Renal cortical epithelial cell (primary cell): ENCODE measurements around the gene CPLX1. TPM values are rescaled to one million over a fixed set of nuclear protein-coding genes. Genes with fewer than 3 reads are reported as not detected.
"Not testable (repeated sequence)": the region's sequence is repeated elsewhere in the genome, so short reads cannot be mapped to it uniquely, and the experiment has no call there.

Experiments used
- DNase-seq: peaks from one replicate; pipeline ENCODE4 v3.0.0-alpha.2; 2011; ENCODE audit warnings: low read depth
- total RNA-seq: library from RNA; depleted of rRNA; stranded (reverse); fragments of >200 nt; gene quantifications from 2 replicates; pipeline ENCODE4 v1.2.3, GENCODE V29; 2014

The CPLX1 gene
- total RNA-seq, 1 donor from 2014 or later: 0.15 TPM

DNA sequence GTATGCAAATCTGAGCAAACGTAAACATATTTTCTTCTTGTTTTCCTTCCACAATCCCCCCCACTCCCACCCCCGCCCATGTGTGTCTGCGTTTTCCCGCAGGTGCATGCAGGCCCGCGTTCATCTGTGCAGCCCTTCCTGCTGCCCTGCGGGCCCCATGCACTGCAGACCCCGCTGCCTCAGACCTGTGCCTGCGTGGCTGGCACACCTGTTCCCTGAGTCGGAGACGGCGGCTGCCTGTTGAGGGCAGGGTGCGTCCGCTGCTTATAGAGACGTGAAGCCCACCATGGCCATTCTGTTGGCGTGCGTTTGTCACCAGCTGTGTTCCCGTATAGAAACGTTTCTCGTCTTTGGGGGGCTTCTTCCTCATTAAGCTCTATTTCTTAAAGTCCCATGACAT, 68.8 kb downstream of the CPLX1 start:
- DNase-seq: no peak

DNA sequence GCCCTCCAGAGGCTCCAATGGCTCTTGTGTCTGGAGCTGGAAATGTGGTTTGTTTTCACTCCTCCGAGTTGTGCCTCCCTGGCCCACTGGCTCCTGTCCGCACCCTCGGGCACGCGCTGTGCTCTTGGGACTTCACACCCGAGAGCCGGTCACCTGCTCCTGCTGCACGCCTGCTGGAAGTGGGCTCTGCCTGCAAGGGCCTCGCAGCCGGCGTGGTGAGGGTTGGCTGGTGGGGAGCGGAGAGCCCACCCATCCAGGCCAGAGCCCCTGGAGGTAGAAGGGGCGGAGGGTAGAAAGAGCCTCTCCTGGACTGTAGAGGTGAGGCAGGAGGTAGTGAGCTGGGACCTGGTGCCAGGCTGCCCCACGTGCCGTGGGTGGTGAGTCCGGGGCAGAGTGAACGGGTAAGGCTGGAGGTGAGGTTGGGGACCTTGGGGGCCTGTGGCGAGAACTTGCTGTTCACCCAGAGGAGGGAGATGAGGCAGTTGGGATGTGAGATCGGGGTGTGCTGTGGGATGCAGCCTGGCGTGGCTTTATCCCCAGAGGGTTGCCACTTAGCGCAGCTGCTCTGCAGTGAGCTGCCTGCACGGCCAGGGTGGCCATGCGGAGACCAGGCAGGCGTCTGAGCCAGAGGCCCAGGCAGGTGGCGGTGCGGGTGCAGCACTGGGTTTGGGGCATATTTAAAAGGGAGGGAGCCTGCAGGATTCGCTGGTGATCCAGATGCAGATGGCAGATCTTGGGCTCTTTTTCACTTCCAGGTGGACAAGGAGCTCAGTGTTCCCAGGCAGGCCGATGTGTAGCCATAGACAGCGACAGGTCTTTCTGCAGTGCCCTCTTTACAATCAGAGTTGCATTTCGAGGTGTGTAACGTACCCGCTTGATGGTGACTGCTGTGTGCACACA, 71.5 kb downstream of the CPLX1 start:
- no peak for DNase-seq

DNA sequence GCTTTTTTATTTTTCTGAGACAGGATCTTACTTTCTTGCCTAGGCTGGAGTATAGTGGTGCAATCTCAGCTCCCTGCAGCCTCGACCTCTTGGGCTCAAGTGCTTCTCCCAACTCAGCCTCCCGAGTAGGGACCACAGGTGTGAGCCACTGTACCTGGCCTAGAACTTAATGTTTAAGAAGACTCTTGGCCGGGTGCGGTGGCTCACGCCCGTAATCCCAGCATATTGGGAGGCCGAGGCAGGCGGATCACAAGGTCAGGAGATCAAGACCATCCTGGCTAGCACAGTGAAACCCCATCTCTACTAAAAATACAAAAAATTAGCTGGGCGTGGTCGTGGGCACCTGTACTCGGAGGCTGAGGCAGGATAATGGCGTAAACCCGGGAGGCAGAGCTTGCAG, 72.7 kb downstream of the CPLX1 start:
- not testable (repeated sequence) for DNase-seq

DNA sequence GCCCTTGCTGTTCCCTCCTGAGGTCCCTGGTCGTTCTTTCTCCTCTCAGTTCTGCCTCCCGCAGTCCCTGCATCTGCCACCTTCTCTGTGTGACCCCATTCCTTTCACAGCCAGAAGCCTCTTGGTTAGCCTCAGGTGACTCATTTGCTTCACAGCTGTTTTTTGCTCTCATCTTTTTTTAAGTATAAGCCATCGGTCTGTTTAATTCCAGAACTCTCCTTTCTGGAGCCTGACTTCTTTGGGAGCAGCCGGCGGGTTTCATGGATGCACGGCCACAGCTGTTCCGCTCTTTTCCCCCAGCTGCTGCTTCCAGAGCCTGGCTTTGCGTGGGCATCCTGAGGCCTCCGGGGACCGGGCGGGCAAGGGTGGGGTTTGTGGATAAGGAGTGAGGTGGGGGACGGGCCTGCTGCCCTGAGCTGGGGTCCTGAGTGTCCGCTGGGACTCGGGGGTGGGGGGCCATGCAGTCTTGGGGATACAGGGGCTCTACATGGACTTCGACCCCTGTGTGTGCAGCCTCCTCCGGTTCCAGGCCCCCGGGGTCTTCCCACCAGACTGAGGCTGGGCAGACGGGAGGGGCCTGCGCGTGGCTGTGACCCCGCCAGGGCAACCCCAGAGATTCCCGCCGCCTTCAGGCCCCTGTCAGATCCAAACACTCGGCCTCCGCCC, 73.6 kb downstream of the CPLX1 start:
- no peak for DNase-seq

DNA sequence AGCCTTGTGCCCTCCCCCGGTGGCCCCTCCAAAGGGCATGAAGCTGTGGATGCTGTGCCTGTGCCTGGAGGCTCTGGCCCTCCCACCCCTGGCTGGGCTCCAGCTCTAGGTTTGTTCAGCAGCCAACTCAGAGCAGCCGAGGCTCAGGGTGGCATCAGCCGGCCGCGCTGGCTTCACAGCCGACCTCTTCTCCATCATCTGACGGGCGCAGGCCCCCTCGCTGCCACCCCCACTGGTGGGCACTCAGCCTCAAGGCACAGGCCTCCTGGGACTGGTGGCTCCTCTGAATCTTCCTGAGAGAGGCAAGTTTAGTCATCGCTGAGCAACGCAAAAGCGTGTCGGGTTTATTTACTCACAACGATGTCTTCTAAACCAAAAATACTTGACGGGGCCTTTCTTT, 74.3 kb downstream of the CPLX1 start:
- DNase-seq: no peak

DNA sequence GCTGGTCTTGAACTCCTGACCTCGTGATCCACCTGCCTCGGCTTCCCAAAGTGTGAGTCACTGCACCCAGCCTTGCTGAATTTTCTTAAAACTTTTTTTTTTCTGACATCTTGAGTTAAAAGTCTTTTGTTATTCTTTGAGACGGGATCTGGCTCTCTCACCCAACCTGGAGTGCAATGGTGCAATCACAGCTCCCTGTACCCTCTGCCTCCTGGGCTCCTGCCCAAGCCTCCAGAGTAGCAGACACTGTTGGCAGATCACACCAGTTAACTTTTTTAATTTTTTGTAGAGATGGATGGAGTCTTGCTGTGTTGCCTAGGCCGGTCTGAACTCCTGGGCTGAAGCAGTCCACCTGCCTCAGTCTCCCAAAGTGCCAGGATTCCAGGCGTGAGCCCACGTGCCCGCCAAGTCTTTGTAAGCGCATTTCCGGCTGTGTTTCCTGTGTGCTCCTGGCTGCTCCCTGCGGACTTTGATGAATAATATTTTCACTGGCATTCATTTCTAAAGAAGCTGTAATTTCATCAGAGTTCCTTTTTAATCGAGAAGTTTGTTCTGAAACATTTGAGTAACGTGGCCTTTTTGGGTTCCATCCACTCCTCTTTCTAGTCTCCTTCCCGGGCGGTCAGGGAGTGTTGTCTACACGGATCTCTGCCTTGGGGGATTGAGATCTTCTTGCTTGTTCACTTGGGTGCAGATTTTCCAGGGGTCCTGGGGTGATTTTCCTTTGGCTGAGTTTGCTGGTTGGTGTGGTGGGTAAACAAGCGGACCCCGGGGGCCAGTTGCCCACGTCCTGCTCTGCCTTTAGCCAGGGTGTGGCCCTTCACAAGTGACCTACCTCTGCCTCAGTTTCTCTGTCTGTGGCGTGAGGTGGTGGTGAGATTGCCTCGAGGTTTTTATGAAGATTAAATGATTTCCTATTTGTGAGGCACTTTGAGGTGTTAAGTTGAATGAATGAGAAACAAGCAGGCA, 75.9 kb downstream of the CPLX1 start:
- no peak for DNase-seq

DNA sequence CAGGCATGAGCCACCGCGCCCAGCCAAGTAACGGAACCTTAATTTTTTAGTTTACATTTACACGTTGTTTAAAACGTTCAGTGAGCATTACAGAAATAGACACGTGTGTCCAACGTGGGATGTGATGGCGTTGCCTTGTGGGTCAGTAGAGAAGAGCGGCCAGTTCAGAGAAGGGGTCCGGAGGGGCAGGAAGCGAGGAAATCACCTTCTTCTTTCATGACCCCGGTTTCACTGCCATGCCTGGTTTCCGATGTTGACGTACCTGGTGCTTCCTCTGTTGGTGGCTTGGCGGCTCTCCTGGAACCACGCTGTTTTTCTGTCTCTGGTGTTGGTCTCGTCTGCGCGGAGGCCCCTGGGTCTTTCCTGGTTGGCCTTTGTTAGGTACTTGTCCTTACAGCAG, 77.5 kb downstream of the CPLX1 start:
- DNase-seq: no peak

DNA sequence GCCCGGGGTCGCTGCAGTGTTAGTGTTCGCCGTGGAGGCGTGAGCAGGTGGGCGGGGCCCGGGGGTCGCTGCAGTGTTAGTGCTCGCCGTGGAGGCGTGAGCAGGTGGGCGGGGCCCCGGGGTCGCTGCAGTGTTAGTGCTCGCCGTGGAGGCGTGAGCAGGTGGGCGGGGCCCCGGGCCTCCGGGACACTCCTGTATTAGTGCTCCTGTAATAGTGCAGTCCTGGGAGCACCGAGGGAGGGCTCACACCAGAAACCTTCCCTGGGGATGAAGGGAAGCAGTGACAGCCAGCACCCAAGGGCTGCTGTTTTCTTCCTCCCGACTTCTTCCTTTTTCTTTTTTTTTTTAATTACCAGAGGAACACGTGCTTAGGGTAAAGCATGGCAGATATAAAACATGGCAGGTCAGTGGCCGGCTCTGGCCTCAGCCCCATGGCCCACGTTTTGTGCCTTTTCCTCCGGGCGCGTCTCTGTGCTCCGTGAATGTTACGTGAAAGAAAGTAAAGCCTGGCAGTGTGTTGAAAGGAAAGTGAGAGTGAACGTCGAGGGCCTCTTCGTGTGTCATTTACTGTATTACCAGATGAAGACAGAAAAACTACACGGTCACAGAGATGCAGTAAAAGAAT, 78.3 kb downstream of the CPLX1 start:
- DNase-seq: no peak

DNA sequence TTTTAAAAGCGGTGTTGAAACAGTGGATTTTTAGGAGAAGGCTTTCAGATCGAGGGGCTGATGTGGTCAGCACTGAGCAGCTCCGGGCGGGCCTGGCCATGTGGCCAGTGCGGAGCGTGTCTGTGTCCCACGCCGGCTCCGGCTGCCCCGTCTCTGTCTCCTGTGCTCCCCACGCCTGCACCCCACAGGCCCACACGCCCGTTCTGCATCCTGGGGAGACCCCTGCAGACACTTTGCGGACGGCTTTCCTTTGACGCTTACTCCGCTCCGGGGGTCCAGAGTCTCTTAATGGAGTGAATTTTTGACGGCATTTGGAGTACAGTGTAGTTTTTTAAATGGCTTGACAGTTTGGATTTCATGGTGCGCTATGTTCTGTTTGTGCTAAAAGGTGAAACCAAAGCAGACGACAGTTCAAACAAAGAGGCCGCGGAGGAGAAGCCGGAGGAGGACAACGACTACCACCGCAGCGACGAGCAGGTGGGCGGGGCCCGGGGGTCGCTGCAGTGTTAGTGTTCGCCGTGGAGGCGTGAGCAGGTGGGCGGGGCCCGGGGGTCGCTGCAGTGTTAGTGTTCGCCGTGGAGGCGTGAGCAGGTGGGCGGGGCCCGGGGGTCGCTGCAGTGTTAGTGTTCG, 81.6 kb downstream of the CPLX1 start:
- DNase-seq: no peak

DNA sequence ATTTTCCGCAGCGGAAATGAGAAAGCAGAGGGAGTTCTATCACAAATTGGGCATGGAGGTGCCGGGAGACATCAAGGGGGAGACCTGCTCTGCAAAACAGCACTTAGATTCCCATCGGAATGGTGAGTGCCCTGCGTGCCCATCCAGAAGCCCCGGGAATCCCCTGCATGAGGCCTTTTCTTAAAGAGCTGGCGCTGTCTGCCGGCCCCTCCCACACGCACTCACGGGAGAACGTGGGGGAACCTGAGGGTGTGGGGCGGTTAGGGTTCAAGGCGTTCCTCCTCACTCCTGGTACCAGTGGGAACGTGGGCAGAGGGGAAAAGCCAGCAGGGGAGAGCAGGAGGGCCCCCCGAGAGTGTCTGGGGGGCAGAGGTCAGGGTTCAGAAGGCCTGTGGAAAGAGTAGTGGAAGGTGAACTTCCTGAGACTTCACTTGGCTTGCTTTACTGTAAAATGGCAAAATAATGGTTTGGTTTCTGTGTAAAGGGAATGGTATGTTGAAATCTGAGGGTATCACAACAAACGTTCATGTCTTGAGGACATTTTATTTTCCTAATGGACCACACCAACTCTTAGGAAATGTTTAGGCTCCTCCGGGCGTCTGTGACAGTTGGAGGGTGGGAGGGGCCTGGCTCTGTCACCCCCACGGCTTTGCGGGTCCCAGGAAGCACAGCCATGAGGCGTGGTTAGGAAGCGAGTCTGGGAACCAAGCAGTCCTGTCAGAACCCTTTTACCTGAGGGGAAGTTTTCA, 82.3 kb downstream of the CPLX1 start:
- no peak for DNase-seq

DNA sequence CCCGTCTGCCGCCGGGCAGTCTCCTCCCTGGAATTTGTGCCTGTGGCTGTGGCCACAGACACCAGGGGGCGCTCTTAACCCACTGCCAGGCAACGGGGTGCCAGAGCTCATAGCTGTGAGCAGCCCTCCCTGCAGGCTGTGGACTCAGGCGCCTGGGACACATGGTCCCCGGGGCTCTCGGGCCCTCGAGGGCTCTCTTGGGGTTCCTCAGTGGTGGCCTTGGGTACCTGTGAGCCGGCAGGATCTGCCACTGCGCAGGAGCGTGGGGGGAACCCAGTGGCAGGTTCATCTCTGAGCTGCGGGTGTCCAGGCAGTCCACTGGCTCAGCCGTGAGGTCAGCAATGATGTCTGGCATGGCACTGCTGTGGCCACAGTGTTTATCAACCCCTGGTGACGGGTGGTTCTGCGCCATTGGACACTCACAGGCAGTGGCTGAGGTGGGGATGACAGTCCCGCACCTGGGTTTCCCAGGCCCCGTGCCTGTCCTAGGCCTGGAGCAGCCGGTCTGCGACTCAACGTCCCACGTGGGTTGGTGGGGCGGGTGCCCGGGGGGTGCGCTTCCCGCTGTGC, 83.1 kb downstream of the CPLX1 start:
- peak; percentile 18 for DNase-seq

DNA sequence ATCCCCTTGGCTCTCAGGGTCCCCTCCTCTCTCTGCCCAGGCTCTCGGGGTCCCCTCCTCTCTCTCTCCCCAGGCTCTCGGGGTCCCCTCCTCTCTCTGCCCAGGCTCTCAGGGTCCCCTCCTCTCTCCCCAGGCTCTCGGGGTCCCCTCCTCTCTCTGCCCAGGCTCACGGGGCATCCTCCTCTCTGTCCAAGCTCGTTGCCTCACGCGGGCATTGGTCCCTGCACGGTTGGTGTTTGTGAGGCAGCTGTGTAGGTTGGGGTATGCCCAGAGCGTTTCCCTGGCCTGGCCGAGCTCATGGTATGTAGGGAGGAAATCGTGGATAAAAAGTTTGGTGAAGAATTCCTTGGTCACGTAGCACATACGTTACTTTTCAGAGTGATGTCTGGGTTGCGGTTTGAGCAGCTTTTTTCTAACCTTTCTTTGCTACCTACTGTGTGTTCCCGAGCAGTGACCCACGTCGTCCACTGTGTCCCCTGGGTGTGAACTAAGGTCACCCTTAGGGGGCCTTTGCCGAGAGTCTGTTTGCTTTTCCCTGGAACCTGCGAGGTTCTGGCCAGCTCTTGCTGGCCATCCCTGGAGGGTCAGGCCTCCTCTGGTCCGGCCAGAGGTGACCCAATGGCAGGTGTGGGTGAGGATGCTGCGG, 83.7 kb downstream of the CPLX1 start:
- DNase-seq: no peak

DNA sequence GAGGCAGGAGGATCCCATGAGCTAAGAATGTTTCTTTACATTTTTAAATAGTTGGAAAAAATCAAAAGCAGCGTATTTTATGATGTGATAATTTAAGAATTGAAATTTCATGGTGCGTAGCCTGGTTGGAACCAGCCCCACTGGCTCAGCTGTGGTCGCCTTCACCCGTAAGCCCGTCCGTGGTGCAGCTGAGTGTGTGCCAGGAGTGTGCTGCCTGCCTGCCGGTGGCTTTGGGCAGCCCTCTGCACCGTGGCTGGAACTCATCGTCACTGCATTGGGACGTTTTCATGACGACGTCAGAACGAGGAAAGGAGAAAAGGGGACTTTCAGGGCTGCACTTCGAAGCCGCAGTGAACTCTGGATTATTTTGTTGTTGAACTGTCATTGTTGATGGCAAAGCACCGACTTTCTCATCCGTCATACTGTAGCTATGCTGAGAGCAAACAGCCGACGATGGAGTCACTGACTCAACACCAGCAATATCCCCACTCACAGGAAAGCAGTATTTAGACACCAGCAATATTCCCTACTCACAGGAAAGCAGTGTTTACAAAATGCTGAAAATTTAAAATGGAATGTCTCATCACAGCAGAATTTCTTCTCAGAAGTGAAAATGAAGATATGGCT, 85.2 kb downstream of the CPLX1 start:
- DNase-seq: no peak

DNA sequence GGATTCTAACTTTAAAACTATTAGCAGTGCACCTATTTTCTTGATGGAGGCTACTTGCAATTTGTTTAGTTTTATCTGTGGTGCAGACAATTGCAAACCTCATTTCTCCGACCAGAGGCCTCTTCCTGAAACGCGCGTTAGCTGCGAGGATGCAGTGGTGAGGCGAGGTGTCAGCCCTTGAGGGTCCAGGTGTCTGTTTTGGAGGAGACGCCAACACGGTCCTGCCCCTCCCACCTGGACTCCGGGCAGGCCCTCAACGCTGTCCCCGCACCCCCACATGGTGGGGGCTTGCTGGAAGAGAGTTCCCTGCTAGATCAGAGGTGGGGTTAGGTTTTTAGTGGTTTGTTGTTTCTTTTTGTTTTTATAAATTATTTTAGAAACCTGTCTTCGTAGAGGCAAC, 85.9 kb downstream of the CPLX1 start:
- DNase-seq: no peak

DNA sequence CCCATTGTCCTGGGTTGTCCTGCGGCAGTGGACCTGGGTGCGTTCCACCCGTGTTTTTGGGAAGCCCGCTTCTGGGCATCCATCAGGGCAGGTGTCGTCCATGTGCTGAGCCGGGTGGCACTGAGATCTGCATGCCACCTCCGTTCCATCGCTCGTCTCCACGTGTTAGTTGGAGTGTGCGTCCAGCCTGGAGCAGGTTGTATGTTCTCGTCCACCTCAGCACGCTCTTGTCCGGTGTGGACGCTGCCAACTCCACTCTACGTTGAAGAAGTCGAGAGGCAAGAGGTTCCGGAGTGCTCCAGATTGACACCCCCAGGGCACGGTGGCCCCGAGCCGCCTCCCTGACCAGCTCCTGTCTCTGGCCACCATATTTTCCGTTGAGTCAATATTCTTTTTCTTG, 86.4 kb downstream of the CPLX1 start:
- no peak for DNase-seq

DNA sequence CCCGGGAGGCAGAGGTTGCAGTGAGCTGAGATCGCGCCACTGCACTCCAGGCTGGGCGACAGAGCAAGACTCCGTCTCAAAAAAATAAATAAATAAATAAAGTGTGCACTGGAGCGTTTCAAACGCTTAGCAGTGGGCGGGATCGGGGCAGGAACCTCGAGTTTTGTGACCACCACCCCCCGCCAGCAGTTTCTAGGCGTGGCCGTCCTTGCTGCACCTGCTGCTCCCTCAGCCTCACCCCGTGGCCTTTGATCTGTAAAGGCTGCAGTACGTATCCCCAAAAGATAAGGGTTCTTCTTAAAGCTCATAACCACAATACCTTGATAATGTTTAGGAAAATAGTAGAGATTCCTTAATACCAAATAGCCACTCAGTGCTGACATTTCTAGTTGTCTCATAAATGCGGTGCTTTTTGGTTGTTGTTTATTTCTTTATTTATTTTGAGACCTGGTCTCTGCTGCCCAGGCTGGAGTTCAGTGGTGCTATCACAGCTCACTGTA, 87.1 kb downstream of the CPLX1 start:
- no peak for DNase-seq

DNA sequence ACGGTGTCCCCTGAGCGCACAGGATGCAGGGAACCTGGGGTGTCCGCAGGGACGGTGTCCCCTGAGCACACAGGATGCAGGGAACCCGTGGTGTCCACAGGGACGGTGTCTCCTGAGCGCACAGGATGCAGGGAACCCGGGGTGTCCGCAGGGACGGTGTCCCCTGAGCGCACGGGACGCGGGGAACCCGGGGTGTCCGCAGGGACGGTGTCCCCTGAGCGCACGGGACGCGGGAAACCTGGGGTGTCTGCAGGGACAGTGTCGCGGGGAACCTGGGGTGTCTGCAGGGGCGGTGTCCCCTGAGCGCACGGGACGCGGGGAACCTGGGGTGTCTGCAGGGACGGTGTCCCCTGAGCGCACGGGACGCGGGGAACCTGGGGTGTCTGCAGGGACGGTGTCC, 89.4 kb downstream of the CPLX1 start:
- DNase-seq: not testable (repeated sequence)

DNA sequence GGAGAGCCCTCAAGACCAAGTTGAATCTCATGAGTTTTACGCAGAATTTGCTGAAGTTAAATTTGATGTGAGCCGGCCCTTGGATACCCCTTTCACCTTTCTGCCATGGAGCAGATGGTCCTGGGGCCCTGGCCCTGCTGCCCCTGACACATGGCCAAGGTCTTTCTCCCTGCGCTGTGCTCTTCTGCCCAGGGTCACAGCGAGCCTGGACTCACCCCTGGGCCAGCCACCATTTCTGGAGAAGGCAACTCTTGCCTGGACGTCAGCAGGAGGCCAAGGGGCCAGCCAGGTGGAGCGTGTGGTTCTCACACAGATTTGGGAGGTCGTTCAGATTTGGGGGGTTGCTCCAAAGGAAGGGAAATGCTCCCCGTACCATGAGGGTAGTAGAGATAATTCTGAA, 90.3 kb downstream of the CPLX1 start:
- DNase-seq: no peak
